ENCODE measurements around the gene ZNF618.

DNA sequence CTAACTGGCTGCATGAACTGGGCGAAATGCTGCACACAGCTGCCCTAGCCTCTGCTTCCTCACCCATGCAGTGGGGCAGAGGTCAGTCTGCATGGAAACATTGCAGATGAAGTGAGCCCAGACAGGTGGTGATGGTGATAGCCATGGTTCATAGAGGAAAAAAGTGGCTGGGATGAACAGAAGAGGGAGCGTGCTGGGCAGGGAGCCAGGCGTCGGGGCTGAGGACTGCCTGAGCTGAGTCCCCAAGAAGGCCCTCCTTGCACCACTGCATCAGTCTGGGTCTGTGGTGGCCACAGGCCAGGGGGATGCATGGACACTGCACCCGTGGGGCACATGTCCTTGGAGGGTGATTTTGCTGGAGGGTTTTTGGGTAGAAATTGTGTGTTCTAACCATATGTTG lies 121.5 kb downstream of the ZNF618 start:
- TF ChIP-seq POLR2A (IDR thresholded peaks at IDR 0.05): no peak
- TF ChIP-seq, protein P1, sequence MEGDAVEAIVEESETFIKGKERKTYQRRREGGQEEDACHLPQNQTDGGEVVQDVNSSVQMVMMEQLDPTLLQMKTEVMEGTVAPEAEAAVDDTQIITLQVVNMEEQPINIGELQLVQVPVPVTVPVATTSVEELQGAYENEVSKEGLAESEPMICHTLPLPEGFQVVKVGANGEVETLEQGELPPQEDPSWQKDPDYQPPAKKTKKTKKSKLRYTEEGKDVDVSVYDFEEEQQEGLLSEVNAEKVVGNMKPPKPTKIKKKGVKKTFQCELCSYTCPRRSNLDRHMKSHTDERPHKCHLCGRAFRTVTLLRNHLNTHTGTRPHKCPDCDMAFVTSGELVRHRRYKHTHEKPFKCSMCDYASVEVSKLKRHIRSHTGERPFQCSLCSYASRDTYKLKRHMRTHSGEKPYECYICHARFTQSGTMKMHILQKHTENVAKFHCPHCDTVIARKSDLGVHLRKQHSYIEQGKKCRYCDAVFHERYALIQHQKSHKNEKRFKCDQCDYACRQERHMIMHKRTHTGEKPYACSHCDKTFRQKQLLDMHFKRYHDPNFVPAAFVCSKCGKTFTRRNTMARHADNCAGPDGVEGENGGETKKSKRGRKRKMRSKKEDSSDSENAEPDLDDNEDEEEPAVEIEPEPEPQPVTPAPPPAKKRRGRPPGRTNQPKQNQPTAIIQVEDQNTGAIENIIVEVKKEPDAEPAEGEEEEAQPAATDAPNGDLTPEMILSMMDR (IDR thresholded peaks at IDR 0.05): no peak
